Activated T-helper 9 cell treated with anti-CD3 and anti-CD28 coated beads, Interleukin-2, amount 50 U/mL, for 16 hours (primary cell): ENCODE results near the gene KCND3.

ENCODE experiments used
- DNase-seq: peaks from one replicate; pipeline ENCODE4 v3.0.0-alpha.2; 2020; ENCODE audit warnings: low read depth

KCND3 gene

GRCh38 chr1:111776391-111776790, 213.1 kb downstream of the KCND3 start:
- DNase-seq: no peak

GRCh38 chr1:111775966-111776365, 213.5 kb downstream of the KCND3 start:
- no peak for DNase-seq

GRCh38 chr1:111770916-111771315, 218.6 kb downstream of the KCND3 start:
- DNase-seq: no peak

- DNase-seq: peak; percentile 10
These were observed 219.8 kb downstream of the KCND3 start for GRCh38 chr1:111769517-111770146.

- no peak for DNase-seq
These were observed 220.8 kb downstream of the KCND3 start for GRCh38 chr1:111768625-111769024.

GRCh38 chr1:111768023-111768422, 221.4 kb downstream of the KCND3 start:
- no peak for DNase-seq

- DNase-seq: no peak
These were observed 227.1 kb downstream of the KCND3 start for GRCh38 chr1:111762332-111762731.

- DNase-seq: no peak
These were observed 227.8 kb downstream of the KCND3 start for GRCh38 chr1:111761717-111762116.

GRCh38 chr1:111758373-111758772, 231.1 kb downstream of the KCND3 start:
- no peak for DNase-seq

GRCh38 chr1:111756124-111756513, 233.3 kb downstream of the KCND3 start:
- DNase-seq: no peak

- peak; percentile 90 for DNase-seq
These were observed 233.9 kb downstream of the KCND3 start, which contains the start of gene DDX20 for GRCh38 chr1:111755331-111756123. TSS of gene DDX20 (plus strand) at chr1:111755901. CDS start at chr1:111755925, 24 bp downstream.

- peak; percentile 12 for DNase-seq
These were observed 234.5 kb downstream of the KCND3 start for GRCh38 chr1:111754984-111755330.

GRCh38 chr1:111751906-111752575, 237.4 kb downstream of the KCND3 start:
- DNase-seq: no peak

GRCh38 chr1:111750856-111751255, 238.6 kb downstream of the KCND3 start:
- no peak for DNase-seq

GRCh38 chr1:111749628-111750027, 239.8 kb downstream of the KCND3 start:
- no peak for DNase-seq

GRCh38 chr1:111747947-111748346, 241.5 kb downstream of the KCND3 start:
- no peak for DNase-seq

- DNase-seq: peak; percentile 42
These were observed 242.2 kb downstream of the KCND3 start for GRCh38 chr1:111747282-111747734.

GRCh38 chr1:111746614-111746999, 242.9 kb downstream of the KCND3 start:
- DNase-seq: no peak

GRCh38 chr1:111745675-111746613, 243.5 kb downstream of the KCND3 start:
- DNase-seq: no peak

- no peak for DNase-seq
These were observed 245.8 kb downstream of the KCND3 start for GRCh38 chr1:111743679-111744101.

- DNase-seq: no peak
These were observed 246.4 kb downstream of the KCND3 start for GRCh38 chr1:111742938-111743549.
